NCI-H446 (cell line): ENCODE results near the gene PTPRA.
A peak's percentile ranks its signal among the peaks of the same experiment; 100 is the strongest.

Experiments
- DNase-seq, 2 experiments: peaks; one replicate each; lab custom pipeline; 2025; lab: John Stamatoyannopoulos, UW

Gene PTPRA

DNA sequence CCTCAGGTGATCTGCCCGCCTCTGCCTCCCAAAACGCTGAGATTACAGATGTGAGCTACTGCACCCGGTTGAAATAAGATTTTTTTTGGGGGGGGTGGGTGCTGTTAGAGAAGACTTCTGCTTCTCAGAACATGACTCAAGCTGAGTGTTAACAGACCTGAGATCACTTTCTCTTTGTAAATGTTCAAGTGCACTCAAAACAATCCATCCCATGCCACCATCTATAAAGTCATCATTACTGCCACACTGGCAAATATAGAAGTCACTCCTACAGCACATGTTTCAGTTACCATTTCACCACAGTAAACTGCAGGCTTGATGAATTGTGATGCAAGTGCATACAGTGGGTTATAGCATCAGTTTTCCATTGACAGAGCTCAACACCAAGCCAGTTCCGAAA, 23.8 kb upstream of the PTPRA start:
- DNase-seq, result no peak

DNA sequence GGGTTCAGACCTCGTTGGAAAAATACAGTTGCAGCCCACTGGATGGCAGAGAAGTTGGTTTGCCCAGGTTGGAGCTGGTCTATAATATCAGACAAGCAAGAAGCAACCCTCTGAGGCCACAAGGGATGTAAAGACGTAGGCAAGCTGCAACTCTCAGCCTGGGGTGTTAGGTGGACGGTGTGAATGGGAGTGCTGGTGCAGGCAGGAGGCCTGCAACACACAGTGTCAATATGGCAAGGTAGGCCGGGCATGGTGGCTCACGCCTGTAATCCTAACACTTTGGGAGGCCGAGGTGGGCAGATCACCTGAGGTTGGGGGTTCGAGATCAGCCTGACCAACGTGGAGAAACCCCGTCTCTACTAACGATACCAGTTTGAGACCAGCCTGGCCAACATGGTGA, 22.2 kb upstream of the PTPRA start:
- DNase-seq, result no peak

GRCh38 chr20:2858591-2858990, 14.7 kb upstream of the PTPRA start:
- peak in 1 of 2 experiments; percentile 13 for DNase-seq

- no peak for DNase-seq
These were observed 13.8 kb upstream of the PTPRA start for GRCh38 chr20:2859330-2860121.

DNA sequence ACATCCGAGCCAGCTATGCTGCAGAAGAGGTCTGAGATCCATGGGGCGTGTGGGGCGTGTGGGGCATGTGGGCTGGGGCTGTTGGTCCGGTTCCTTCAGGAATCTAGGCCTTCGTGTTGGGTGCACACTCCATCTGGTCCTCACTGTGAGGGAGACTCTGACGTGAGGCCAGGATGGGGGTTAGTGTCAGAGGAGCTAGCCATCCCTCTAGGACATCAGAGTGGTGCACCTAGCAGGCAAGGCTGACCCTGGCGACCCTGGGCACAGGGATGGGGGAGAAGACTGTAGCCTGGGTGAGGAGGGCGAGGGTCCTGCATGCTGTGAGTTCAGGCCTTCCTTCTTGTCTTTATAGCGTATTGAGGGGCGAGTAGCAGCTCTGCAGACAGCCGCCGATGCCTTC, 8.7 kb upstream of the PTPRA start:
- DNase-seq, result no peak

- no peak for DNase-seq
These were observed 8.2 kb upstream of the PTPRA start for GRCh38 chr20:2865101-2865500.

GRCh38 chr20:2865630-2866029, 7.7 kb upstream of the PTPRA start:
- DNase-seq, result no peak

DNA sequence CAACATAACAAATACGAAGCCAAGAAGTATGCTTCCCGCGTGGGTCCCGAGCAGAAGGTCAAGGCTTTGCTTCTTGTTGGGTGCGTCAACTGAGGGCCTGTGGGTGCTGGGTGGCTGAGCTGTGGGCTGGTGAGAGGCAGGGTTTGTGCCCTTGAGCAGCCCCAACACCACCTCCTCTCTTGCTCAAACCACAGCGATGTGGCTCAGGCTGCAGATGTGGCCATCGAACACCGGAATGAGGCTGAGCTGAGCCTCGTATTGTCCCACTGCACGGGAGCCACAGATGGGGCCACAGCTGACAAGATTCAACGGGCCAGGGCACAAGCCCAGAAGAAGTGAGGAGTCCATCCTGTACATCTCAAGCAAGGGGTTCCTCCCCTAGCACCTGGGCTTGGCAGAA, 7.0 kb upstream of the PTPRA start:
- no peak for DNase-seq

DNA sequence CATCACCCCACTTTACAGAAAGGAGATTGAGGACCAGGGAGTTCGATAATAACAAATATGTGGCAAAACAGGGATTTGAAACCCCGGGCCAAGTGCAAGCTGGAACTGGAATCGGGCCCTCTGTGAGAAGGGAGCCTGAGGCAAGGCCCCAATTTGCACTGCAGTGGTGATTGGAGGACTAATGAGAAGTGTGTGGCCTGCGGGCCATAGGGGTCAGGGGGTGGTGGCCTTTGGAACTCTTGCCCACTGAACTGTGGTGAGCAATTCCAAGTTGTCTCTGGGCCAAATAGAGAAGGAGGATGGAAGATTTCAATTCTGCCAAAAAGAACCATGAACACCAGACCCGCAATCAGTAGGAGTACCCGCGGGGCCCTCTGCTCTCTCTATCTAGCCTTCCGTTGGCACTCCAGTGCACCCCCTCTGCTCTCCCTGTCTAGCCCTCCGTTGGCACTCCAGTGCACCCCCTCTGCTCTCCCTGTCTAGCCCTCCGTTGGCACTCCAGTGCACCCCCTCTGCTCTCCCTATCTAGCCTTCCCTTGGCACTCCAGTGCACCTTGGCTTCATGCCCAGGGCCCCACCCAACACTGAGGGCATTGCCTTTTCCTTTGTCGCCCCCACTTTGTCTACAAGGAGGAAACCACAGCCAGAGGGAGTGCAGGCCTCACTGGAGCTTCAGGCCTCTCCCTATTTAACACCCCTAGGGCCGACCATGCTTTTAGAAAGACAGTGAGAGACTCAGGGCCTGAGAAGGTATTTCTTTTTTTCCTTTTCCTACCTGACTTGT, 6.0 kb upstream of the PTPRA start:
- no peak for DNase-seq

DNA sequence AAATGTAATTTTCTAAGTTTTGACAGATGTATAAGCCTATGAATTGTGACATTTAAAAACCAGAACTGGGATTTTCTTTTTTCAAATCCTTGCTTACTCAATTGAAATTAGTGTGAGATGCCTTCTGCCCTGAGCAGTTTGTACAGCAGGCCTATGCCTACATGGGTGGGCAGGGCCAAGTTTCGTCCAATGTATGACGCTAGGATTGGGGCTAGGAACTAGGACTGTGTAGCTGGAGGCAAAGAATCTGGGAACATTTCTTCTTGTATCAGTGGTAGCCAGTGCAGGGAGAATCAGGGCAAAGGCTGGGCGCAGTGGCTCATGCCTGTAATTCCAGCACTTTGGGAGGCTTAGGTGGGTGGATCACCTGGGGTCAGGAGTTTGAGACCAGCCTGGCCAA, 3.9 kb upstream of the PTPRA start:
- DNase-seq, result no peak

DNA sequence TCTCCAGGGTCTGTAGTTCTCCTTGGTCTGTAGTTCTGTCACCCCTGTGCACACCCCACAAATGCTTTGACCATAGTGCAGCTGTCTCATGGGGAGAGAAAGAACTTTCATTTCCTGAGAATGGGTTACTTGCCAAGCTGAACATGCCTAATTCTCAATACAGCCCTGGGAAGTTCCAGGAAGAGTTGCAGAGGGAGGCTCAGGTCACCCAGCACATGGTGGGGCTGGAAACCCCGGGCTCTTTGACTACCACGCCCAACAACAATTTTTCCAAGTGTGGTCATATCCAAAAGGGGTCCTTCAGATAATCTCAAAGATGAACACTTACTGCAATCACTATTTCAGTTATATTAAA, 2.2 kb upstream of the PTPRA start:
- no peak for DNase-seq

GRCh38 chr20:2871661-2872458, 1.4 kb upstream of the PTPRA start:
- DNase-seq, result no peak

DNA sequence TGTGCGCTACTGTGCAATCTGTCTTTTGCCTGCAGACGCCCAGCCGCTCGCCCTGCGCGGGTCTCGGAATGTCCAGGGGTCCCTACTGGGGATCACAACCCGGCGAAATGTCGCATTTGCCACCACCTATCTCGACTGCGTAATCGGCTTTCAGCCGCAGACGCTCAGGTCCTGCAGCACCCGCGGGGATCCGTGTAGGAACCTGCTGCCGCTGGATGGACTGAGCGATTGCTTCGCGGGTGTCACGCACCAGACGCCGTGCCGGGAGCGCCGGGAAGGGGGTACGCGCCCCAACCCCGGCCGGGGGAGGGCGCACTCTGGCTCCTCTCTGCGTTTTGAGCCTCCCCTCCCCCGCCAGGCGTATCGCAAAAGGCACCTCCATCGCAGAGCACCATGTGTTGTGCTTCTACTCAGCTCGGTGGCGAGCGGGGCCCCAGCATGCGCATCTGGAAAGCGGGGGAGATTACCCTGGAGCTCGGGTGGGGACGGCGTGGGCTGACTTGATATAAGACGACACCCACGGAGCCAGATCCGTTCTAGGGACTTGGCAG, 747 bp upstream of the PTPRA start:
- DNase-seq, result peak in 1 of 2 experiments; percentile 33

DNA sequence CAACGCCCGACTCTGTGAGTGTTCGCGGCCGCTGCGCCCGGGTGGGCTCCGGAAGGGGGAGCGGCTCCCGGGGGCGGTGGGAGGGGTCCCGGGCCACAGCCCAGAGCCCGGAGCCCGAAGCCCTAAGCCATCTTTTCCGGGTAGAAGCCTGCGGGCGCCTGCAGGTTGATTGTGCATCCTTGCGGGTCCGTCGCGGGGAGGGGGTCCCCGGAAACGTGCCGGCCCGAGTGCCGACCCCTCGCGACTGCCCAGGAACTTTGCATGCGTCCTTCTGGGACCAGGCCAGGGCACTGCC, 413 bp downstream of the PTPRA start:
- DNase-seq, result peak in 1 of 2 experiments; percentile 69

DNA sequence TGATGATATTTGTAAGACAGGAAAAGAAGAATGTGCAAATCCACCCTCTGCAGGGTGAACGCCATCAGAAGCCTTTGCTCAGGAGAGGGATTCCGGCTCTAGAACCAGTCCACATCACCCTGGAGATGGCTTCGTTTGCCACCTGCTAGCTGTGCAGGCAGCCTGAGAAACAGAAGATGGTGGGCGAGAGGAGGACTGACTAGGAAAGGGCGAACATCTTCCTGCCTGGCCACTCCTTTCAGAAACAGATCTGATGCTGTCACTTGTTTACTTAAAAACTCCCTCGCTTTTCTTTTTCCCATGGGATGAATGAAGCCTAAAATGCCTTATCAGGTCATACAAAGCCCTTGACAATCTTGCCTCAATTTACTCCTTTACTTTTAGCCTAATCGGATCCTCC, 1.2 kb downstream of the PTPRA start:
- DNase-seq, result peak in 1 of 2 experiments; percentile 25

- no peak for DNase-seq
These were observed 2.5 kb downstream of the PTPRA start for GRCh38 chr20:2875690-2876203.

DNA sequence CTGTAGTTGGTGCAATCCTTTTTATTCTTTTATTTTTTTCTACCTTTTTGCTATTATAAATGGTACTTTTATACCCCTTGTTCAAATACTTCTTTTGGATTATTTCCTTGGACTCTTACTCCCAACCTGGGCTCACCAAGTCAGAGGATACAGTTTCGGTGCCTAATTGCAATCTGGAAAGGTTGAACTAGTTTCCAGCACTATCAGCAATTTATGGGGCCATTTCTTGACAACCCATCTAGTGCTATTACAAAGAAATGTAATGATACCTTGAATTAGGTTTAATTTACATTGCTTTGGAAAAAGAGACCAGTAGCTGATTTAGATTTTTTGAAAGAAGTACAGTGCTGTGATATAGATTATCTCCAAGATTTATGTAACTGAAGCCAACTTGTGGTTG, 5.2 kb downstream of the PTPRA start:
- DNase-seq, result no peak

DNA sequence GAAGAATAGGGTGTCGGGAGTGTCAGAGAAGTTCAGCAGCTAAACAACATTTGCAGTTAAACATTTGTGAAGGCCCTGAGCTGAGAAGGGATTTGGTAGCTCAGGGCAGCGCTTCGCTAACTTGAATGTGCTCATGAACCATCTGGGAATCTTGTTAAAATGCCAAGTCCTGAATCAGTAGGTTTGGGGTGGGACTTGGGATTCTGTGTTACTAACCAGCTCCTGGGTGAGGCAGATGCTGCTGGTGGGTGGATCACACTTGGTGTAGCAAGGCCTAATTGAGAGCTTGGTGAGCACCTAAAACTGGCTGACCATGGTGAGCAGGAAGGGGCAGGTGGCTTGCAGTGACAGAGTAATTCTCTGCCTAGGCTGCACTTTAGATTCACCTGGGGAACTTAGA, 5.9 kb downstream of the PTPRA start:
- peak; percentile 86 to 93 for DNase-seq

GRCh38 chr20:2880650-2881049, 7.4 kb downstream of the PTPRA start:
- no peak for DNase-seq

DNA sequence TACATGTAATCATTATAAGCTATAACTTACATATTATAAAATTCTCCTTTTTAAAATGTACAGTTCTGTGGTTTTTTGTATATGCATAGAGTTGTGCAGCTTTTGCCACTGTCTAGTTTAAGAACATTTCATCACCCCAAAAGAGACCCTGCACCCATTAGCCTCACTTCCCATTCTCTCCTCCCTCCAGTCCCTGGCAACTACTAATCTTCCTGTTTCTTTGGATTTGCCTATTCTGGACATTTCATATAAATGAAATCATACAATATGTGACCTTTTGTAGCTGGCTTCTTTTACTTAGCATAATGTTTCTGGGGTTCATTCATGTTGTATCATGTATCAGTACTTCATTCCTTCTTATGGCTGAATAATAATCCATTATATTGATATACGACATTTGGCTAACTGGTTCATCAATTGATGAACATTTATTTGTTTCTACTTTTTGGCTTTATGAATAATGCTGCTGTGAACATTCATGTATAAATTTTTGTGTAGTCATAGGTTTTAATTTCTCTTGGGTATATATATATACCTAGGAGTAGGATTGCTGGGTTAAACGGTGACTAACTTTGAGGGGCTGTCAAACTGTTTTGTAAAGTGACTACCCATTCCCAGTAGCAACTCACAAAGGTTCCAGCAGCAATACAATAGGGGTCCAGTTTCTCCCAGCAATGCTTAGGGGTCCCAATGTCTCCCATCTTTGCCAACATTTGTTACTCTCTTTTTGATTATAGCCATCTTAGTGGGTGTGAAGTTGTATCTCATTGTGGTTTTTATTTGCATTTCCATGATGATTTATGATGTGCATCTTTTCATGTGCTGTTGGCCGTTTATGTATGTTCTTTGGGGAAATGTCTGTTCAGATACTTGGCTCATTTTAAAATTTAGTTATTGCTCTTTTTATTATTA, 10.7 kb downstream of the PTPRA start:
- DNase-seq, result no peak

DNA sequence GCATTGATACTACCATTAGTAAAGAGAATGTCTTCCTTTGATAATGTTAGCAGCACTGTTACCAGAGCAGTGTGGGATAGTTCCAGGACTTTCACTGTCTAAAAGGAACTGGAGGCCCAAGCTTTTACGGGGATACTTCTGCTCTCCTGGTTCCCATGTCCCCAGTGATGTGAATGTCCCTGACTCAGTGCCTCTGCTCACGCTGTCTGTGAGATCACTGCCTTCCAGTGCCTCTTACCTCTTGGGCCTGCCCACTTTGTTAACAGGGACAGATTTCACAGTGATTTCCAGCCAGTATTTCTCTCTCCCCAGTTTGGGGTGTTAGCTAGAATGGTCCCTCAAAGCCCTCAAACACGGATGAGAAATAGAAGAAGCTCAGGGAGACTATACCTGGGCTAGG, 14.4 kb downstream of the PTPRA start:
- DNase-seq, result no peak
